Measurements from ENCODE around the gene HELB. TPM values are rescaled to one million over a fixed set of nuclear protein-coding genes. Genes with fewer than 3 reads are reported as not detected.

Gene HELB
- polyA plus RNA-seq, 1 donor from 2014 or later: 1.8 TPM

- H2AFZ ChIP-seq (ENCODE audit: low read depth, low read length): no peak overlapping the region
- H3K36me3 ChIP-seq (ENCODE audit: insufficient read depth, low read length): peaks cover 6% of the 10 kb centered on the region
- no peak overlapping the region for H3K27ac ChIP-seq (ENCODE audit: low read length)
- H3K9me2 ChIP-seq (ENCODE audit: insufficient read depth, low read length): no peaks in the 10 kb centered on the region
- no peak overlapping the region for H3K4me3 ChIP-seq (ENCODE audit: low read length)
- H3F3A ChIP-seq (ENCODE audit: insufficient read depth, low read length, poor library complexity, severe bottlenecking): no peaks in the 10 kb centered on the region
- H3K27me3 ChIP-seq (ENCODE audit: insufficient read depth, low read depth, low read length): no peaks in the 10 kb centered on the region
- no peak overlapping the region for H3K9ac ChIP-seq (ENCODE audit: low read length)
- no peaks in the 10 kb centered on the region for H3K79me2 ChIP-seq (replicated peaks; ENCODE audit: insufficient read depth, low read length)
- H3K9me3 ChIP-seq (ENCODE audit: low read length): no peaks in the 10 kb centered on the region
- H3K4me2 ChIP-seq (ENCODE audit: low read length): no peak overlapping the region
- no peaks in the 10 kb centered on the region for H4K20me1 ChIP-seq (ENCODE audit: insufficient read depth)
- TF ChIP-seq CTCF (IDR thresholded peaks at IDR 0.05; ENCODE audit: poor library complexity, severe bottlenecking) (no peak), RAD21 (conservative IDR thresholded peaks at IDR 0.05) (no peak), POLR2AphosphoS5 (IDR thresholded peaks at IDR 0.05) (no peak), TAF1 (IDR thresholded peaks at IDR 0.05; ENCODE audit: low read depth) (no peak), EP300 (conservative IDR thresholded peaks at IDR 0.05; ENCODE audit: poor library complexity, severe bottlenecking) (no peak), EZH2 (IDR thresholded peaks at IDR 0.05; ENCODE audit: borderline replicate concordance, insufficient read depth, low read length, poor library complexity, severe bottlenecking) (no peak), MXI1 (conservative IDR thresholded peaks at IDR 0.05; ENCODE audit: poor library complexity, severe bottlenecking) (no peak), REST (IDR thresholded peaks at IDR 0.05; ENCODE audit: borderline replicate concordance) (no peak), SMC3 (conservative IDR thresholded peaks at IDR 0.05; ENCODE audit: poor library complexity) (no peak)
These were observed 73.3 kb downstream of the HELB start for GRCh38 chr12:66375560-66375959.

- no peaks in the 10 kb centered on the region for H3K27me3 ChIP-seq (ENCODE audit: insufficient read depth, low read depth, low read length)
- no peaks in the 10 kb centered on the region for H3F3A ChIP-seq (ENCODE audit: insufficient read depth, low read length, poor library complexity, severe bottlenecking)
- H3K4me2 ChIP-seq (ENCODE audit: low read length): no peak overlapping the region
- H3K9ac ChIP-seq (ENCODE audit: low read length): no peak overlapping the region
- H4K20me1 ChIP-seq (ENCODE audit: insufficient read depth): no peaks in the 10 kb centered on the region
- H3K9me2 ChIP-seq (ENCODE audit: insufficient read depth, low read length): no peaks in the 10 kb centered on the region
- H3K4me3 ChIP-seq (ENCODE audit: low read length): no peak overlapping the region
- H3K36me3 ChIP-seq (ENCODE audit: insufficient read depth, low read length): peaks cover 20% of the 10 kb centered on the region
- no peak overlapping the region for H3K27ac ChIP-seq (ENCODE audit: low read length)
- no peaks in the 10 kb centered on the region for H3K9me3 ChIP-seq (ENCODE audit: low read length)
- H3K79me2 ChIP-seq (replicated peaks; ENCODE audit: insufficient read depth, low read length): no peaks in the 10 kb centered on the region
- TF ChIP-seq RAD21 (conservative IDR thresholded peaks at IDR 0.05): no peak
- no peak for TF ChIP-seq SMC3 (conservative IDR thresholded peaks at IDR 0.05; ENCODE audit: poor library complexity)
- no peak for TF ChIP-seq TAF1 (IDR thresholded peaks at IDR 0.05; ENCODE audit: low read depth)
- no peak for TF ChIP-seq POLR2AphosphoS5 (IDR thresholded peaks at IDR 0.05)
- no peak for TF ChIP-seq CTCF (IDR thresholded peaks at IDR 0.05; ENCODE audit: poor library complexity, severe bottlenecking)
- TF ChIP-seq MXI1 (conservative IDR thresholded peaks at IDR 0.05; ENCODE audit: poor library complexity, severe bottlenecking): no peak
- TF ChIP-seq EZH2 (IDR thresholded peaks at IDR 0.05; ENCODE audit: borderline replicate concordance, insufficient read depth, low read length, poor library complexity, severe bottlenecking): no peak
- no peak for TF ChIP-seq EP300 (conservative IDR thresholded peaks at IDR 0.05; ENCODE audit: poor library complexity, severe bottlenecking)
- no peak for TF ChIP-seq REST (IDR thresholded peaks at IDR 0.05; ENCODE audit: borderline replicate concordance)
- no peak overlapping the region for H2AFZ ChIP-seq (ENCODE audit: low read depth, low read length)
These were observed 77.3 kb downstream of the HELB start for GRCh38 chr12:66379616-66380015.
